Bronchial epithelial cell (primary cell): ENCODE data around the gene C18orf54. TPM values are rescaled to one million over a fixed set of nuclear protein-coding genes. Genes with fewer than 3 reads are reported as not detected.

Experiments
- DNase-seq: peaks from one replicate; pipeline ENCODE4 v3.0.0-alpha.2; 2010; ENCODE audit warnings: low read depth
- FAIRE-seq: peaks from 2 replicates; lab custom pipeline; 2011; peaks lifted over from hg19 to GRCh38; lab: Jason Lieb, UNC
- H3K27me3 ChIP-seq: 2 replicates; pipeline ENCODE4 v1.5.1; 2011; ENCODE audit warnings: low read length; ENCODE audit not compliant: control insufficient read depth, insufficient read depth
- H3K36me3 ChIP-seq: 2 replicates; pipeline ENCODE4 v1.5.1; 2011; ENCODE audit warnings: low read length; ENCODE audit not compliant: control insufficient read depth, insufficient read depth
- H3K4me3 ChIP-seq: 2 replicates; pipeline ENCODE4 v1.5.1; 2011; ENCODE audit warnings: mild to moderate bottlenecking, low read depth, low read length, control low read depth
- CTCF ChIP-seq: IDR thresholded peaks from 2 replicates; pipeline ENCODE4 v1.5.1; 2011; ENCODE audit warnings: mild to moderate bottlenecking, moderate library complexity, low read length, control low read depth, inconsistent platforms; ENCODE audit not compliant: insufficient read depth, severe bottlenecking
- total RNA-seq: library from RNA; depleted of rRNA; stranded (reverse); fragments of >200 nt; gene quantifications from 2 replicates; pipeline ENCODE4 v1.2.1, GENCODE V29; 2014

The C18orf54 gene
- total RNA-seq, 1 donor from 2014 or later = 1.1 TPM

GRCh38 chr18:54357082-54357659 lies 535 bp upstream of the C18orf54 start:
- no peak for TF ChIP-seq CTCF
- Histone ChIP-seq H3K4me3 (peak overlapping the region; percentile 69), H3K36me3 (no peaks in the 10 kb centered on the region), H3K27me3 (no peaks in the 10 kb centered on the region)
- FAIRE-seq (peak; percentile 13), DNase-seq (peak; percentile 67)

DNA sequence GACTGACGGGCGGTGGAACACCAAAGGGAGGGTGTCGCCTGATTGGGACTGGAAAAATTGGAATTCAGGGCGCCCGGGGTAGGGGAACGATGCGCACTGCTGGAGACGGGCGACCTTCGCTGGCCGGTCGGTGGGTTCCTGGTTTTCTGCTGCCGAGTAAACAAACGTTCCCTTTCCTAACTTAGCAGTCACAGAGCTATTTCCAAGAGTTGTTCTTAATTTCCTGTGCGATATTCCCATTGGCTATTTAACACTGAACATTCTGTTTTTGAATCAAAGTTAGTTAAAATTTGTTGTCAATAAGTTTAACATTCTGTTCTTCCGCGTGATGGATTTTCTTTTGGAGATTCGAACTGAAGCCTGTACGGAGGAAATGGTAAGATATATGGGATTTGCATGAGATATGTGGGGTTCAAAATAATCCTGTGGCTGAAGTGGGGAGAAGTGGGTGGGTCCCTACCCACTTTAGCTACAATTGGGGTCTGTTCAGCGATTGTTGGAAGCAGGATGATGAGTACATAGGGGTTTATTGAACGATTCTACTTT lies 862 bp downstream of the C18orf54 start:
- peak; percentile 13 for DNase-seq
- no peak for FAIRE-seq
- H3K27me3 ChIP-seq = no peaks in the 10 kb centered on the region
- peak overlapping the region; percentile 69 for H3K4me3 ChIP-seq
- no peaks in the 10 kb centered on the region for H3K36me3 ChIP-seq
- TF ChIP-seq CTCF = no peak

DNA sequence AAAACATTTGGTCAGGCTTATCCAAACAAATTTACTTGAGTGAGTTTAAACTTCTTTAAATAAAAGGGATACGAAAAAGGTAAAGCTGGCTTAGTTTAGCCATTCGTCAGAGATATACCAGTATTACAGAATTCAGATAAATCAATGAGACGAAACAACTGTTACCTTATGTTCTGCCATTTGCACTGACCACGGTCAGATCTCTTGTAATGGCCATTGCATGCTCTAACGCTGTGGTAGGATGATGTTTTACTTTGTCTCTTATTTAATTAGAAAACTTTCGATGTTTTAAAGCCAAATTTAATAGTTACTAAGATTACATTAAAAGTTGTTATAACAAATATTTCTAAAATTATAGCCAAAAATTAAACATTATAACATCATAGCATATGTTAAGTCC lies 1.5 kb downstream of the C18orf54 start:
- DNase-seq (no peak), FAIRE-seq (no peak)
- Histone ChIP-seq H3K4me3 (no peak overlapping the region), H3K27me3 (no peaks in the 10 kb centered on the region), H3K36me3 (no peaks in the 10 kb centered on the region)
- no peak for TF ChIP-seq CTCF

GRCh38 chr18:54360406-54360805 lies 2.7 kb downstream of the C18orf54 start:
- FAIRE-seq = no peak

GRCh38 chr18:54378057-54378456 lies 20.4 kb downstream of the C18orf54 start:
- Histone ChIP-seq H3K4me3 (no peak overlapping the region), H3K27me3 (no peaks in the 10 kb centered on the region), H3K36me3 (no peaks in the 10 kb centered on the region)
- FAIRE-seq (no peak), DNase-seq (no peak)
- TF ChIP-seq CTCF = no peak

More at GRCh38 chr18:54360406-54360805, 2.7 kb downstream of the C18orf54 start:
- Histone ChIP-seq H3K36me3 (no peaks in the 10 kb centered on the region), H3K27me3 (no peaks in the 10 kb centered on the region), H3K4me3 (no peak overlapping the region)
- TF ChIP-seq CTCF = no peak
- DNase-seq = no peak

DNA sequence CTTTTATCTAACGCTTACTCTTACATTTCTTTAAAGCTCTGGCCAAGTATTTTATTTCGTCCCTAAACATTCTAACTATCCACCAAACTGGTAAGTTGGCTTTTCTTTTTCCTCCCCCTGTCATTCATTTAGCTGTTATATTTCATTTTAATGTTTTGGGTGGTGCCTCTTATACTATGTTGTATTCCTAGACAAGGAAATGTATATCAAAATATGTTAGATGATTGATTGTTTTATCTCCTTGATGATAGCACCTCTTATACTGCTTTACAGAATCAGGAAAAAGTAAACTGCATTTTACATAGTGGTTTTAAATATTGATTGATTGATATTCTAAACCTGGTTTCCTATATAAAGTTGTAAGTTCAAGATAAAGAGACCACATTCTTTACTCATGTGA lies 23.9 kb downstream of the C18orf54 start:
- no peak for TF ChIP-seq CTCF
- Histone ChIP-seq H3K4me3 (no peak overlapping the region), H3K36me3 (no peaks in the 10 kb centered on the region), H3K27me3 (no peaks in the 10 kb centered on the region)
- no peak for FAIRE-seq
- DNase-seq = no peak
